Suprapubic skin (tissue), 4 donors: ENCODE measurements around the gene TMF1.

Source experiments
- EP300 ChIP-seq: sonication (generic); formaldehyde crosslinking; IDR thresholded peaks from one replicate; pipeline ENCODE4 v1.6.1; 2017; ENCODE audit warnings: antibody characterized with exemption
- POLR2A ChIP-seq, 2 donors: fragments of 450-650 bp; IDR thresholded peaks; one replicate each; pipeline ENCODE4 v1.6.1; 2017; ENCODE audit warnings: antibody characterized with exemption in 2 of 2, mild to moderate bottlenecking in 2 of 2, moderate library complexity in 2 of 2
- POLR2AphosphoS5 ChIP-seq, 3 donors: sonication (generic); formaldehyde crosslinking; IDR thresholded peaks; one replicate each; pipeline ENCODE4 v1.6.1; 2017; ENCODE audit warnings: antibody characterized with exemption in 3 of 3
- TF ChIP-seq, protein P1 (sequence below), 2 donors: fragments of 200-600 bp in 1 of 2; fragments of 450-650 bp in 1 of 2; sonication (generic) in 1 of 2; IDR thresholded peaks; one replicate each; pipeline ENCODE4 v1.5.1; 2016 to 2019; ENCODE audit warnings: antibody characterized with exemption in 2 of 2, mild to moderate bottlenecking in 1 of 2, moderate library complexity in 1 of 2

DNA sequence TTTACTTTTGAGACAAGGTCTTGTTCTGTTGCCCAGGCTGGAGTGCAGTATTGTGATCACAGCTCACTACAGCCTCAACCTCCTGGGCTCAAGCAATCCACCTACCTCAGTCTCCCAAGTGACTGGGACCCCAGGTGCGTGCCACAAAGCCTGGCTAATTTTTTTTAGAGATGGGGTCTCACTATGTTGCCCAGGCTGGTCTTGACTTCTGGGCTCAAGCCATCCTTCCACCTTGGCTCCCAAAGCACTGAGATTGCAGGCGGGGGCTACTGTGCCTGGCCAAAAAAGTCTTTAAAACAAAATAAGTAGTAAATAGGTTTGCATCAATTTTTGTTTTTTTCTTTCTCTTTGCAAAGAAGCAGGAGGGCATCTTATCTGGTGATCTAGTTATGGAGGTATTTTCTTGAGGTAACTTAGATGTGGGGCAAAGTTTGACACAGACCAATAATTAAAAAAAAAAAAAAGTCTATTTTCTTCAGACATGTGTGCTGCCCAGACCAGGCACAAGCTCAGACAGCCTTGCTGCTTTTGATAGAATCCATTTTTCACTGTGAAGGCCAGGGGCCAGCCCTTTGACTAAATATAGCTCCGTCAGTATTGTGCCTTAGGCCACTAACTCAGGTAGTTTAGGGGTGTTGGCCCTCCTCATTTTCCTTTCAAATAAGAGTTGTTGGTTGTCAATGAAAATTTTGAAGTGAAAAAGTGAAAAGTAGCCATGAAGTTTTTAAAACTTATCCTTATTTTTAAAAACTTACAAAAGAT is 35.1 kb upstream of the TMF1 start:
- TF ChIP-seq, protein P1, sequence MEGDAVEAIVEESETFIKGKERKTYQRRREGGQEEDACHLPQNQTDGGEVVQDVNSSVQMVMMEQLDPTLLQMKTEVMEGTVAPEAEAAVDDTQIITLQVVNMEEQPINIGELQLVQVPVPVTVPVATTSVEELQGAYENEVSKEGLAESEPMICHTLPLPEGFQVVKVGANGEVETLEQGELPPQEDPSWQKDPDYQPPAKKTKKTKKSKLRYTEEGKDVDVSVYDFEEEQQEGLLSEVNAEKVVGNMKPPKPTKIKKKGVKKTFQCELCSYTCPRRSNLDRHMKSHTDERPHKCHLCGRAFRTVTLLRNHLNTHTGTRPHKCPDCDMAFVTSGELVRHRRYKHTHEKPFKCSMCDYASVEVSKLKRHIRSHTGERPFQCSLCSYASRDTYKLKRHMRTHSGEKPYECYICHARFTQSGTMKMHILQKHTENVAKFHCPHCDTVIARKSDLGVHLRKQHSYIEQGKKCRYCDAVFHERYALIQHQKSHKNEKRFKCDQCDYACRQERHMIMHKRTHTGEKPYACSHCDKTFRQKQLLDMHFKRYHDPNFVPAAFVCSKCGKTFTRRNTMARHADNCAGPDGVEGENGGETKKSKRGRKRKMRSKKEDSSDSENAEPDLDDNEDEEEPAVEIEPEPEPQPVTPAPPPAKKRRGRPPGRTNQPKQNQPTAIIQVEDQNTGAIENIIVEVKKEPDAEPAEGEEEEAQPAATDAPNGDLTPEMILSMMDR (IDR thresholded peaks at IDR 0.05): no peak
- no peak for TF ChIP-seq POLR2A (IDR thresholded peaks at IDR 0.05)
- no peak for TF ChIP-seq POLR2AphosphoS5 (IDR thresholded peaks at IDR 0.05)
- no peak for TF ChIP-seq EP300
